ENCODE data around the gene CDY2B. TPM values are rescaled to one million over a fixed set of nuclear protein-coding genes. Genes with fewer than 3 reads are reported as not detected.
"Not testable (repeated sequence)": the region's sequence is repeated elsewhere in the genome, so short reads cannot be mapped to it uniquely, and the experiment has no call there.

CDY2B gene
- total RNA-seq, 4 donors from 2014 or later = not detected

GRCh38 chrY:17832149-17832548 lies 47.9 kb downstream of the CDY2B start:
- H3K4me3 ChIP-seq; DNase-seq; H3K27me3 ChIP-seq; H3K9me3 ChIP-seq; H3K36me3 ChIP-seq; H3K4me1 ChIP-seq; H3K27ac ChIP-seq; intact Hi-C loops (cut with DNase I): not testable (repeated sequence)
- no CpG with 5 or more reads among the region's 12 CpGs for WGBS, 2 donors

Other genes with a start within 250 kb of the CDY2B start
- not detected for gene CDY2A, start 145.6 kb upstream of the CDY2B start, total RNA-seq